Right renal pelvis (tissue), 4 donors: ENCODE results near the gene GPT2. TPM values are rescaled to one million over a fixed set of nuclear protein-coding genes. Genes with fewer than 3 reads are reported as not detected.
"Not testable (repeated sequence)": the region's sequence is repeated elsewhere in the genome, so short reads cannot be mapped to it uniquely, and the experiment has no call there.

ENCODE experiments used
- DNase-seq, 4 donors: peaks; one replicate each; pipeline ENCODE4 v3.0.0-alpha.2; 2013; ENCODE audit warnings: low read depth in 4 of 4, low spot score in 3 of 4, missing footprints in 1 of 4
- polyA plus RNA-seq, 4 donors: library from polyadenylated mRNA; unstranded; fragments of 120-200 nt; gene quantifications; one replicate each; pipeline ENCODE4 v1.2.1, GENCODE V29; 2013; ENCODE audit not compliant: insufficient read length in 4 of 4

Gene GPT2
- polyA plus RNA-seq, 4 donors = 25.3 to 29.9 (median 29.2) TPM

GRCh38 chr16:46918400-46918799 is 34.2 kb downstream of the GPT2 start:
- DNase-seq = no peak

- DNase-seq = no peak
Measured at GRCh38 chr16:46918905-46919792, 35.0 kb downstream of the GPT2 start.

DNA sequence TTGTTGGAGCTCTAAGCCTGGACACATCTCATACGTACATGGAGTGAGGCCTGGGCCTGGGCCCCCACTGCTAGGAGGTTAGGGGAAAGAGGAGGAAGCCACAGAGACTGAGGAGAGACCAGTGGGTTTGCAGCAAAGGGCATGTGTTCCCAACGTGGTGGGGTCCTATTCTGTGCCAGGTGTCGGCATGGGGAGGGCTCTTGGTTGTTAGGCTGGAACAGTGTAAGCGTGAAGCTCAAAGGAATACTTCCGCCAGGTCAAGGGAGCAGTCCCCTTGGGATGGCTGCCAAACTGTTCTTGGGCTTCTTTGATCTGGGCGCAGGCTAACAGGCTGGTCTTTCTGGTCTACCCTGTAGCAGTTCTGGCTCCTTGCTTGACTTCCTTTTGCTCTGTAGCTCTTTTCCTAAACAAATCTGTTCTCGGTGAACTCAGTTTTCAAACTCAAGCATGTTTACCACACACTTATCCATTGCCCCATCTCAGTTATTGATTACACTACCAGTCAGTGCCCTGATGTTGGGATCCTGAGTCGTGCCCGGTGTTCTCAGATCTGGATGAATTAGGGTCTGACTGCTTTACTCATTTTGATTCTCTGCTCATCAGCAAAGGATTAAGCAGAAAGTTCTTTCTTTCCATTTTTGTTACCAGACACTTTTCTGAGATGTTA is 36.4 kb downstream of the GPT2 start:
- no peak for DNase-seq

GRCh38 chr16:46922239-46922638 is 38.1 kb downstream of the GPT2 start:
- no peak for DNase-seq

DNA sequence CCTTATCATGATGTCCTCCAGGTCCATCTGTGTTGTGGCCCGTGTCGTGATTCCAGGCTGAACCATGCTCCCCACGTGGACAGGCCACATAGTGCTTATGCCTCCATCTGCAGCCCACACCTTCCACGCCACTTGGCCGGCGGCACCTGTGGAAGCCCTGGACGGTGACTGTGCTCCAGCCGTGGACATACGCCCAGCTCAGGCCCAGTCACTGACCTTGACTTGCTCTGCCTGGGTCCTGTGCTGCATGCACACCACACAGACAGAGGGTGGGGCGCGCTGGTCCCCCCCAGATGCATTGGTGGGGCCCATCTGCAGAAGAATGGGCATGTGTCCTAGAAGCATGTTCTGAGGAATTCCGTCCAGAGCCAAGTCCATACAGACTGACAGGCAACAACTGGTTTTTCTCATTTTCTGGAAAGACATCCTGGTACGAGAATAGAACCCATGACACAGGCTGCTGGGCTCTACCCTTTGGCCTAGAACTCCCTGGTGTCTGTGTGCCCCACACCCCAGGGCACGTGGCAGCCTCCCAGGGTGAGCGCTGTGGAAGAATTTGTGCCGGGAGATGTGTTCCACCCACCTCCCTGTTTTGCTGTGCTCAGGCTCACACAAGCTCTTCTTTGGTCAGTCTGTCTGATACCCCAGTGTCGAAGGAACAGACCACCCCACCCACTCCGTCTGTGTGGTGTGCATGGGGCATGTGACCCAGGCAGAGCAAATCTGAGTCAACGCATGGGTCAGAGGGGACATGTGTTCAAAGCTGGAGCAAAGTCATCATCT is 39.5 kb downstream of the GPT2 start:
- DNase-seq = no peak

GRCh38 chr16:46924402-46924801 is 40.2 kb downstream of the GPT2 start:
- no peak for DNase-seq

DNA sequence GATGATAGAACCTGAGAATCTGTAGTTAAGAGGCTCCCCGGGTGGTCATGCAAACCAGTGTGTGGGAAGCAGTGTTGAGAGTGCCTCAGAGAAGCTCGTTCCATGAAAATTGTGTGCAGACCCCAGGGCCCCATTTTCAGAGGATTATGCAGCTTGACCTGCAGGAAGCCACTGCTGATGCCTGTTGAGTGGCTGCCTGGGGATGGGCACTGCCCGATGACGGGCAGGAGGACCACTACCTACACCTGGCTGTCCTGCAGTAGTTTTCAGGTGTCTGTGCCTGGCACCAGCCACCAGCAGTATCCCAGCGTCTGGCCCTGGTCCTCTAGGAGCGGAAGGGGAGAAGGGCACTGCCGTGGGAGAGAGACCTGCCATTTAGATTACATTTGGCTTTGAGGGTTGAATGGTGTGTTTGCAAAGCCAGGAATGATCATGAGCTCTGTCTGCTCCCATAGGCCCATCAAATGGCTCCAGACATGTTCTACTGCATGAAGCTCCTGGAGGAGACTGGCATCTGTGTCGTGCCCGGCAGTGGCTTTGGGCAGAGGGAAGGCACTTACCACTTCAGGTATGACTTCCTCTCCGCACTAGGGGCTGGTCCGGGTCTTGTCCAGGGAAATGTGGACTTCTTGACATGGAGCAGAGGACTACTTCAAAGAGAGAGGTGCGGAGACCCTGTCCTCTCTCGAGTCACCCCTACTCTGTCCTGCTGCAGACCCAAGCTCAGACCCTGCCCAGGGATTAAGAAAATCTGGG is 42.5 kb downstream of the GPT2 start:
- DNase-seq = no peak

- no peak for DNase-seq
Measured at GRCh38 chr16:46927273-46927672, 43.1 kb downstream of the GPT2 start.

GRCh38 chr16:46928811-46929210 is 44.6 kb downstream of the GPT2 start:
- no peak for DNase-seq

DNA sequence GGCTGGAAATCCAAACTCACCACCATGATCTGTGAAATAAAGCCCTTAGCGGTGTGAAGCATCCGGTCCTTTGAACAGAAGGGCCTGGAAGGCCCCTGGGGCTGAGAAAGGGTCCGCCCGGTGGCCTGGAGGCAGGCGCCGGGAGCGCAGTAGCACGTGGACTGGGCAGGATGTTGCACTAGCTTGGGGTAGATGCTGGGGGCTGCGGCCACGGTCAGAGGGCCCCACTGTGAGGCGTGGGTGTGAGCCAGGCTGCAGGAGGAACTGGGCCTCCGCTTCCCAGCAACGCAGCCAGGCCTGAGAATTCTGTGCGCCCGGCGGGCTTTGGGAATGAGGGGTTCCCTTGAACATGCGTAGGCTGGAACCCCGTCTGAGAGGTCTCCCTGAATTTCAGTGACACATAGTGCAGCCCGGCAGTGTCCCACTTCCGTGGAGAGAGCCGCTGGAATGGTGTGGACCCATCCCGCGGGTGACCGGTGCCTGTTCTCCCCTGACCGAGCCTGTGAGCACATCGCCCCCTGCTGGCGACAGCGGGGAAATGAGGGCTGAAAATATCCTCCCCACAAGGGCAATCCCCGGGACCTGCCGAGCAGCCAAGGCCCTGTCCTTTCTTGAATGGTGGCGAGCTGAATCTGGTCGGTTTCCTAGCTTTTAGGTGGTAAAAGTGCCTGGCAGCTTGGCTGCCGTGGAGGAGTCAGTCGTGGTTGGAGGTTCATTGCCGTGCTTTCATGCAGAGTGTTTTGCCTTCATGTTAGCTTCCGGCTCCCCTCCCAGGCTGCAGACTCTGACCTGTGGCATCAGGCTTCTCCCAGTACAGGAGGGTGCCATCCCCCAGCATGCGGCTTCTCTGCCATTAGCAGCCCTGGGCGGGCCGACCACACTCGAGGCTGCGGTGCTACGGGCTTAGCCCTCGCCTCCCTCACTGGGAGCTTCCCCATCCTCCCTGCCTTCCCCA is 45.5 kb downstream of the GPT2 start:
- peak in 1 of 4 donors; percentile 41 for DNase-seq

DNA sequence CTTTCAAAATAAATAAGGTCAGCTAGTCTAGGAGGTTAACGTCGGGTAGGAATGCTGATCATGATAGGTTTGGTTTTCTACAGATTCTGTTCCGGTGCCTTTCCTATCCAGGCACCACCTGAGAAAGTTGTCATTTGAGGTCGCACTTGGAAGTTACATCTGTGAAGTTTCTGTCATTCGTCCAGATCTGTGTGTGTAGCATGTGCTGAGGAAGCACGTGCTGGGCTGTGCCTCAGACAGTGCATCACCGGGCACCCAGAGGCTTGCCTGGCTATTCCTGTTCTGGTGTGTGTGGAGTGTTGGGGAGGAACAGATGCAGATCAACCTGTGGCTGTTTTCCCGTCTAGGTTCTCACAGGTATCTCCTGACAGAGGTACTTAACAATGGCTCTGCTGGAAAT is 46.7 kb downstream of the GPT2 start:
- DNase-seq = no peak

GRCh38 chr16:46932802-46933201 is 48.6 kb downstream of the GPT2 start:
- no peak for DNase-seq

GRCh38 chr16:46937536-46937935 is 53.4 kb downstream of the GPT2 start:
- no peak for DNase-seq

DNA sequence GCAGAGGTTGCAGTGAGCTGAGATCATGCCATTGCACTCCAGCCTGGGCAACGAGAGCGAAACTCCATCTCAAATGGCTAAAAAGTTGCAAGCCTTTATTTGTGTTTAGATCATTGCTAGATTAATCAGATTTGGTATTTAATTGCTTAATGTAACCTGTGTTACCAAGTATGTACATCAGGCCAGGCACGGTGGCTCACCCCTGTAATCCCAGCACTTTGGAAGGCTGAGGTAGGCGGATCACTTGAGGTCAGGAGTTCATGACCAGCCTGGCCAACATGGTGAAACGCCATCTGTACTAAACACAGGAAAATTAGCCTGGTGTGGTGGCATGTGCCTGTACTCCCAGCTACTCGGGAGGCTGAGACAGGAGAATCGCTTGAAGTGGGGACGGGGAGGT is 60.6 kb downstream of the GPT2 start:
- not testable (repeated sequence) for DNase-seq

GRCh38 chr16:46947900-46948547 is 63.9 kb downstream of the GPT2 start:
- peak in 3 of 4 donors; percentile 12 to 13 (median 12) for DNase-seq

GRCh38 chr16:46948548-46949166 is 64.5 kb downstream of the GPT2 start:
- no peak for DNase-seq

DNA sequence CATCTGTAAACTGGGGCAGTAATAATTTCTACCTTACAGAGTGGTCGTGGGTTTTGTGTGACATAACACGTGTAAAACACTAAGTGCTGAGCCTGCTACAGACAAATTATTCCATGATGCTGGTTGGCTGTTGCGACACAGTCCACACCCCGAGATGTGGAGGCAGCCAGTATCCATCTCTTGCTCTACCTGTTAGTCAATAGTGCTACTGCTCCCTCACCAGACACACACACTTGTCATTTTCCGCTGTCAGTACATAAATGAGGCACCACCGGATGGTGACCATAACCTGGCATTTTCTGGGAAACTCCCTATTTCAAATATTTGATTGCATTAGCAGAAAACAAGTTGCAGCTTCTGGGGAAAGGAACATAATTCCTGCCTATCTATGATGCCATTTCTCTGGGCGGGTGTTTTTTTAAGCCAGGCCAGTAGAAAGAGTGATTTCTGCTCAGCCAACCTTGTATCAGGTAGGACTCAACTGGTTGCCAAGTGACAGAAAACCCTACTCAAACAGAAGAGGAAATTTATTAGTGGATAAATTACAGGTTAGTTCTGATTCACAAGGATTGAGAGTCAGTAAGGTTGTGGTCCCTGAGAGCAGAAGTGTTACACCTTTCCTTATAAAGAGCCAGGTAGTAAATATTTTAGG is 65.2 kb downstream of the GPT2 start:
- DNase-seq = no peak

DNA sequence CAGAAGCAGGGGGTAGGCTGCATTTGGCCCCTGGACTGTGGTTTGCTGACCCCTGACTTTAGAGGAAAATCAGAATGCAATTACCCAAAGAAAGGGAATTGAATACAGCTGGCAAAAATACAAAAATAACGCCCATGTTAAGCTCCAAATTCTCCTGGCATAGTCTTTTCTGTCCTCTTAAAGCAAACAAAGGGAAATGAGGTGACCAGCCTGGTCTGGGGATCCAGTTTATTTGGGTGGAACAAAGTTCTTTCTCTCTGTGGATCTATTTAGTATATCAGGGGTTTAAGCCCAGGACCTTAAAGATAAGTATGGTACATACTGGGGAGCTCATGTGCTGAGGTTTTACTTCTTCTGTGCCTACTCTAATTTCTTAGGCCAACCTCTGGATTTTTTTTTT is 65.8 kb downstream of the GPT2 start:
- DNase-seq = no peak
